Ovary (tissue), 9 donors: ENCODE data around the gene GNG7. TPM values are rescaled to one million over a fixed set of nuclear protein-coding genes. Genes with fewer than 3 reads are reported as not detected.

Experiments used
- DNase-seq, 5 donors: peaks; one replicate each; pipeline ENCODE4 v3.0.0-alpha.2; 2019 to 2020
- H3K27ac ChIP-seq, 2 donors: fragments of 200-600 bp; one replicate each; pipeline versions ENCODE4 v1.5.1 to v1.8.0; 2019 to 2022
- H3K27me3 ChIP-seq: fragments of 200-600 bp; one replicate; pipeline ENCODE4 v1.8.0; 2022
- H3K36me3 ChIP-seq: fragments of 200-600 bp; sonication (generic); one replicate; pipeline ENCODE4 v1.5.1; 2019
- H3K4me1 ChIP-seq: one replicate; pipeline ENCODE4 v1.8.1; 2013; ENCODE audit warnings: mild to moderate bottlenecking, moderate library complexity; ENCODE audit not compliant: insufficient read depth
- H3K4me3 ChIP-seq: fragments of 200-600 bp; sonication (generic); one replicate; pipeline ENCODE4 v1.5.1; 2017
- H3K9me3 ChIP-seq, 2 donors: fragments of 200-600 bp in 1 of 2; sonication (generic) in 1 of 2; one replicate each; pipeline versions ENCODE4 v1.5.1 to v1.8.1; 2013 to 2019; ENCODE audit warnings: mild to moderate bottlenecking in 1 of 2, moderate library complexity in 1 of 2
- EP300 ChIP-seq: sonication (generic); formaldehyde crosslinking; IDR thresholded peaks from one replicate; pipeline ENCODE4 v1.6.1; 2017; ENCODE audit warnings: antibody characterized with exemption
- POLR2A ChIP-seq: fragments of 450-650 bp; IDR thresholded peaks from one replicate; pipeline ENCODE4 v1.6.1; 2017; ENCODE audit warnings: antibody characterized with exemption, mild to moderate bottlenecking, moderate library complexity
- WGBS, 3 donors: extraction: QIAGEN DNeasy Blood & Tissue Kit in 1 of 3; methylation state at CpG; one replicate each; pipeline versions ENCODE4 v1.1.5 to v1.1.7; 2013 to 2017; 5-methylcytosine and 5-hydroxymethylcytosine counted together
- intact Hi-C, 4 donors: fragments of 100-400 bp; cut with DNase I; formaldehyde crosslinking; loops; one replicate each; pipeline versions ENCODE4 v1.11.0 to v1.15.1; 2022 to 2023
- polyA plus RNA-seq, 2 donors: library from polyadenylated mRNA; stranded (reverse); fragments of 200-250 nt in 1 of 2; fragments of 350-450 nt in 1 of 2; fragmentation: Illumina TruSeq in 1 of 2; extraction: RNeasy Lipid Tissue Mini Kit (QIAGEN cat#74804) in 1 of 2; gene quantifications; one replicate each; pipeline ENCODE4 v1.2.3, GENCODE V29; 2013 to 2014
- total RNA-seq, 7 donors: library from RNA; depleted of rRNA in 2 of 7; stranded (reverse); fragments of >200 nt in 2 of 7; fragmentation: NEBNext Ultra II Directional in 3 of 7; extraction: Animal tissue kit (Norgen Biotek cat#: 25700) in 3 of 7; gene quantifications; one replicate each; pipeline versions ENCODE4 v1.1.0 to v1.2.4, GENCODE V29; 2016 to 2023
- TF ChIP-seq, protein P1 (sequence below), 3 donors: fragments of 450-650 bp in 2 of 3; fragments of 200-600 bp in 1 of 3; IDR thresholded peaks; one replicate each; pipeline versions ENCODE4 v1.5.1 to v1.8.0; 2016 to 2022; ENCODE audit warnings: antibody characterized with exemption in 3 of 3, mild to moderate bottlenecking in 1 of 3
- donor health status: DM: no; HTN: no; CAD: no; lungs with moderate emphysema.
- donor health status: DM: no; HTN: no; CAD: no.
- donor health status: Bipolar disorder and iron deficiency.
- donor health status: DM: yes; HTN: yes; CAD: no.
- donor health status: DM: no; HTN: no; CAD: no.
- donor health status: DM: yes; HTN: yes; CAD: no.

GNG7 gene
- total and polyA plus RNA-seq, 9 donors = 4.1 to 36.3 (median 15.1) TPM

DNA sequence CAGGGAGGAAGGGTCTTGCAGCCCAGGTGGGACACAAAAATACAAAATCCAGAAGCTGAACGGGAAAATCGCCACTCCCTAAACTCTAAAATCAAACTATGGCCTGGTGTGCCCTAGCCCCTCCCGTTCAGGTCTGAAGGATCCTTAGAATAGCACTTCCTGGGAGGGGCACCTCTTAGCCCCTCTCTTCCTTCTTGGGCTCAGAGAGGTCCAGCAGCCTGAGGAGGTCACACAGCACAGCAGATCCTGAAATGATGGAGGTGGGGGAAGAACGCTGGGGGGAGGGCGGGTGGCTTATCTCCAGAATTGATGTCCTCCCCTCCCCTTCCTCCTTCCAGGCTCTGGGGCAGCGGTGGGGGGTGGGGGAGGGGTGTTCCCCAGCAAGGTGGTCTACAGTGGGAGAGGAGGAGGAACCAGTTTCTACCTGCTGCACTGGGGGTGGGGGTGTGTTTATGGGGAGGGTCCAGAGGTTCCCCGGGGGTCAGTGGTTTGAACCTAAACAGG, 16.8 kb upstream of the GNG7 start:
- Histone ChIP-seq H3K36me3 (no peaks in the 10 kb centered on the region), H3K9me3 (no peaks in the 10 kb centered on the region), H3K27ac (no peak overlapping the region), H3K27me3 (no peaks in the 10 kb centered on the region), H3K4me3 (no peak overlapping the region), H3K4me1 (peaks cover 14% of the 10 kb centered on the region)
- TF ChIP-seq, protein P1, sequence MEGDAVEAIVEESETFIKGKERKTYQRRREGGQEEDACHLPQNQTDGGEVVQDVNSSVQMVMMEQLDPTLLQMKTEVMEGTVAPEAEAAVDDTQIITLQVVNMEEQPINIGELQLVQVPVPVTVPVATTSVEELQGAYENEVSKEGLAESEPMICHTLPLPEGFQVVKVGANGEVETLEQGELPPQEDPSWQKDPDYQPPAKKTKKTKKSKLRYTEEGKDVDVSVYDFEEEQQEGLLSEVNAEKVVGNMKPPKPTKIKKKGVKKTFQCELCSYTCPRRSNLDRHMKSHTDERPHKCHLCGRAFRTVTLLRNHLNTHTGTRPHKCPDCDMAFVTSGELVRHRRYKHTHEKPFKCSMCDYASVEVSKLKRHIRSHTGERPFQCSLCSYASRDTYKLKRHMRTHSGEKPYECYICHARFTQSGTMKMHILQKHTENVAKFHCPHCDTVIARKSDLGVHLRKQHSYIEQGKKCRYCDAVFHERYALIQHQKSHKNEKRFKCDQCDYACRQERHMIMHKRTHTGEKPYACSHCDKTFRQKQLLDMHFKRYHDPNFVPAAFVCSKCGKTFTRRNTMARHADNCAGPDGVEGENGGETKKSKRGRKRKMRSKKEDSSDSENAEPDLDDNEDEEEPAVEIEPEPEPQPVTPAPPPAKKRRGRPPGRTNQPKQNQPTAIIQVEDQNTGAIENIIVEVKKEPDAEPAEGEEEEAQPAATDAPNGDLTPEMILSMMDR (IDR thresholded peaks at IDR 0.05) = no peak
- TF ChIP-seq EP300 (no peak), POLR2A (no peak)
- WGBS, 3 donors = 59 to 63% (median 59%) methylated on average over 6 to 7 of the region's 7 CpGs
- intact Hi-C loops = no loop called here
- DNase-seq = no peak

DNA sequence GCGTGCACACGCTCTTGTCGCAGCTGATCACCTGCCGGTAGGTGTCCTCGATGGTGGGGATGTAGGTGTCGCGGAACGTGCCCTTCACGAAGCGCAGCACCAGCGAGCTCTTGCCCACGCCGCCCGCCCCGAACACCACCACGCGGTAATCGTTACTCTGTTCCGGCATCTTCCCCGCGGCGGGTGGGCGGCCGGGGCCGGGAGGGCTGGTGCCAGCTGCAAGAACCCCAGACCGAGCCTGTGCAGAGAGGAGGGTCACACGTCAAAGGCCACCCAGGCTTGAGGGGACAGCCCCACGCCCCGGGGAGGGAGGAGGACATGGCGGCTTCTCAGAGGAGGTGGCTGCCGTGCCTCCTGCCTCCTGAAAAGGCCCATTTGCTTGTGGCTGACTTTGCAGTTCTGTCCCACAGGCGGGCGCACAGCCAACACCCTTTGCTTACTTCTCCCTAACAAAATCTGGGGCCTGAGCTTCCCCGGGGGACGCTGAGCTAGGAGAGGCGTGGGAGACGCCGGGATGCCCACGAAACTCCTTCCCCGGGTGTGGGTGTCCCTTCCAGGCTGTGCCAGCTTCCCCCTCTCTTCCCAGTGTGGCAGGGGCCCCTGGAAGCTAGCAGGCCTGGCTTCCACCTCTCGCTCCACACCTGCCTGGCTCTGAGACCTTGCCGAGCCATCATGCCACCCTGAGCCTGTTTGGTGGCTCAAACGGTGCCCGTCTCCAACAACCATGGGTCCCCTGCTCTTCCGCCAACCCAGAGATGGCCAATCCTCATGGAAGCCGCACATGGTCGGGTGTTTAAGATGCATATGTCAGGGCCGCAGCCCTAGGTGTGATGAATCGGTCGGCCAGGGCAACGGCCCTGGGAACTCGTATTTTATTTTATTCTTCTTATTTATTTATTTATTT, 15.4 kb upstream of the GNG7 start:
- TF ChIP-seq POLR2A (no peak), EP300 (no peak)
- TF ChIP-seq, protein P1 (IDR thresholded peaks at IDR 0.05) = no peak
- H3K27ac ChIP-seq = no peak overlapping the region
- H3K9me3 ChIP-seq = no peaks in the 10 kb centered on the region
- no peak overlapping the region for H3K4me3 ChIP-seq
- no peak for DNase-seq
- WGBS, 3 donors = 85 to 89% (median 85%) methylated on average over 52 of the region's 52 CpGs
- H3K4me1 ChIP-seq = peaks cover 10% of the 10 kb centered on the region
- no peaks in the 10 kb centered on the region for H3K36me3 ChIP-seq
- intact Hi-C loops = no loop called here
- no peaks in the 10 kb centered on the region for H3K27me3 ChIP-seq

DNA sequence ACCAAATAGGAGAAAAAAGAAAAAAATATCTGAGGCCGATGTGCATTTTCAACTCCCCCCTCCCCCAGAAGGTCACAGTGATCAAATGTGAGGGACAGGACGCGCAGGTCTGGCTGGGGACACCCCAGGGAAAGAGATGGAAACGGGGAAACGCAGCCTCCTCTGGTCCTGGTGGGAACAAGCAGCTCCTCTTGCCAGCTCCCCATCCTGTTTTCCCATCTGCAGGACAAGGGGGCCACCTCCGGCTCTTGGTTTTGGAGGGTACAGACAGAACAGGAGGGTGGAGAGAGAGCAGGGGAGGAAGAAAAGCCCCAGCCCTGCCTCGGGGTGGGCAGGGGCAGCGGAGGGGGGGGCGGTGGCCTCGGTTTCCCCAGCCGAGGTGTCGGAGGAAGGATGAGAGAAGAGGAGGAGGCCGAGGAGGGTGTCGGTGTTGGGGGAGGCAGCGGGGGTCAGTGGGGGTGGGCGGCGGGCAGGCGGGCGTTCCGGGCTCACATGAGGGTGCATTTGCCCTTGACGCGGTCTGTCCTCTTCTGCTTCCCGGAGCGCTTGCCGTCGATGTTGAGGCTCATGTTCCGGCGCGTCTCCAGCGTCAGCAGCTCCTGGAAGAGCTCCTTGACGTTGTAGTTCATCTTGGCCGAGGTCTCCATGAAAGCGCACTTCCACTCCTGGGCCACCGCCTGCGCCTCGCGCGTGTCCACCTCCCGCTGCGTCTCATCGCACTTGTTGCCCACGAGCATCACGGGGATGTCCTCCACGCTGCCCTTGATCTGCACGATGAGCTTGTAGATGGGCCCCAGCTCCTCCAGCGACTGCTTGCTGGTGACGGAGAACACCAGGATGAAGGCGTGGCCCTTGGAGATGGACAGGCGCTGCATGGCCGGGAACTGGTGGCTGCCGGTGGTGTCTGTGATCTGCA, 14.5 kb upstream of the GNG7 start:
- Histone ChIP-seq H3K9me3 (no peaks in the 10 kb centered on the region), H3K27ac (no peak overlapping the region), H3K4me3 (no peak overlapping the region), H3K27me3 (no peaks in the 10 kb centered on the region), H3K36me3 (no peaks in the 10 kb centered on the region), H3K4me1 (peaks cover 3% of the 10 kb centered on the region)
- 88 to 92% (median 91%) methylated on average over 50 to 51 of the region's 51 CpGs for WGBS, 3 donors
- DNase-seq = no peak
- intact Hi-C loops = no loop called here
- no peak for TF ChIP-seq EP300
- no peak for TF ChIP-seq POLR2A
- TF ChIP-seq, protein P1 (IDR thresholded peaks at IDR 0.05) = no peak

DNA sequence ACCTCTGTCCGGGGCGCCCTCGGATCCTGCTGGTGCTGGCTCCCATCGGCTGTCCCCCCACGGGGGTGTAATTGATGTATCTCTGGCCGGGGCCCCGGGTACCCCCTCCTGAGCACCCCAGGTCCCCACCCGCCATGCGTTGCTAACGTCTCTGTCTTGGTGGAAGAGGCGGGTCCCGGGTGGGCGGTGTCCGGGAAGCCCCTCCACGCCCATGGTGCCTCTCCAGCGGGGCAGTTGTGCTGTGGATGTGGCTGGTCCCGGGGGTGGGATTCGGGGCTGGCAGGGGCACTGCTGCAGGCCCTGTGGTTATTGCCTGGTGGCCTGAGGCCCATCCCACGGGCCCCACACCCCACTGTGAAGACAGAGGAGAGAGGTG, 13.8 kb upstream of the GNG7 start:
- no peak overlapping the region for H3K27ac ChIP-seq
- no peaks in the 10 kb centered on the region for H3K27me3 ChIP-seq
- no peak overlapping the region for H3K4me3 ChIP-seq
- H3K9me3 ChIP-seq = no peaks in the 10 kb centered on the region
- TF ChIP-seq, protein P1 (IDR thresholded peaks at IDR 0.05) = no peak
- TF ChIP-seq POLR2A (no peak), EP300 (no peak)
- 83 to 89% (median 87%) methylated on average over 3 to 19 of the region's 19 CpGs for WGBS, 3 donors
- intact Hi-C loops = no loop called here
- no peaks in the 10 kb centered on the region for H3K36me3 ChIP-seq
- peaks cover 3% of the 10 kb centered on the region for H3K4me1 ChIP-seq
- DNase-seq = peak in 1 of 5 donors; percentile 14
